HL-60/S4 (cell line): ENCODE measurements around the gene ATAT1.
"Not testable (repeated sequence)": the region's sequence is repeated elsewhere in the genome, so short reads cannot be mapped to it uniquely, and the experiment has no call there.

Experiments used
- in situ Hi-C: fragments of 300-500 bp; cut with MboI; formaldehyde crosslinking; loops from 2 replicates; pipeline ENCODE4 v1.14.3; 2022; ENCODE audit warnings: low sequenced_read_pairs

The ATAT1 gene

GRCh38 chr6:30626484-30627366, at the start of gene ATAT1:
ATAT1 (plus strand) TSS chr6:30626874.
- in situ Hi-C loops = no loop called here

GRCh38 chr6:30578051-30578450, 48.6 kb upstream of the ATAT1 start:
- in situ Hi-C loops = no loop called here

GRCh38 chr6:30583921-30584320, 42.8 kb upstream of the ATAT1 start:
- in situ Hi-C loops = no loop called here

- in situ Hi-C loops = no loop called here
Measured at GRCh38 chr6:30589754-30590358, 36.8 kb upstream of the ATAT1 start.

GRCh38 chr6:30590509-30590908, 36.2 kb upstream of the ATAT1 start:
- in situ Hi-C loops = no loop called here

GRCh38 chr6:30591008-30591407, 35.7 kb upstream of the ATAT1 start:
- in situ Hi-C loops = no loop called here

GRCh38 chr6:30592287-30592686, 34.4 kb upstream of the ATAT1 start:
- in situ Hi-C loops = no loop called here

GRCh38 chr6:30597315-30598144, 29.1 kb upstream of the ATAT1 start:
- in situ Hi-C loops = not testable (repeated sequence)

- in situ Hi-C loops = no loop called here
Measured at GRCh38 chr6:30598912-30599624, 27.6 kb upstream of the ATAT1 start.

GRCh38 chr6:30599625-30600324, 26.9 kb upstream of the ATAT1 start:
- in situ Hi-C loops = no loop called here

GRCh38 chr6:30600451-30600961, 26.2 kb upstream of the ATAT1 start:
- in situ Hi-C loops = no loop called here

- in situ Hi-C loops = no loop called here
Measured at GRCh38 chr6:30601436-30601814, 25.2 kb upstream of the ATAT1 start.

- in situ Hi-C loops = no loop called here
Measured at GRCh38 chr6:30601815-30602641, 24.6 kb upstream of the ATAT1 start.

- in situ Hi-C loops = no loop called here
Measured at GRCh38 chr6:30603961-30604360, 22.7 kb upstream of the ATAT1 start.

- in situ Hi-C loops = no loop called here
Measured at GRCh38 chr6:30610065-30610464, 16.6 kb upstream of the ATAT1 start.

- in situ Hi-C loops = no loop called here
Measured at GRCh38 chr6:30611150-30611855, 15.4 kb upstream of the ATAT1 start.

GRCh38 chr6:30611856-30612194, 14.8 kb upstream of the ATAT1 start:
- in situ Hi-C loops = no loop called here

GRCh38 chr6:30612213-30612612, 14.5 kb upstream of the ATAT1 start:
- in situ Hi-C loops = no loop called here
